SK-N-DZ (cell line): ENCODE results near the gene DAGLA.

Source experiments
- DNase-seq: peaks from one replicate; pipeline ENCODE4 v3.0.0-alpha.2; 2015; ENCODE audit warnings: low spot score

DAGLA gene

GRCh38 chr11:61778357-61778886, 98.2 kb downstream of the DAGLA start:
- DNase-seq, result no peak

- no peak for DNase-seq
Observed at GRCh38 chr11:61778920-61779650, 98.9 kb downstream of the DAGLA start.

GRCh38 chr11:61779666-61780525, 99.7 kb downstream of the DAGLA start:
- no peak for DNase-seq

GRCh38 chr11:61780581-61781162, 100.5 kb downstream of the DAGLA start:
- DNase-seq, result no peak

GRCh38 chr11:61781585-61781984, 101.4 kb downstream of the DAGLA start:
- DNase-seq, result no peak

GRCh38 chr11:61782299-61782698, 102.1 kb downstream of the DAGLA start:
- no peak for DNase-seq

GRCh38 chr11:61782841-61783240, 102.7 kb downstream of the DAGLA start:
- no peak for DNase-seq

- no peak for DNase-seq
Observed at GRCh38 chr11:61783717-61784505, 103.7 kb downstream of the DAGLA start.

- DNase-seq, result no peak
Observed at GRCh38 chr11:61784506-61784805, 104.3 kb downstream of the DAGLA start.

- no peak for DNase-seq
Observed at GRCh38 chr11:61785837-61786402, 105.7 kb downstream of the DAGLA start.

- peak; percentile 70 for DNase-seq
Observed at GRCh38 chr11:61787928-61788491, 107.8 kb downstream of the DAGLA start.

GRCh38 chr11:61791737-61792309, 111.6 kb downstream of the DAGLA start:
- DNase-seq, result peak; percentile 83

GRCh38 chr11:61792310-61793082, 112.3 kb downstream of the DAGLA start, which contains the start of the genes FEN1 and TMEM258:
TSS of gene FEN1 (plus strand) at chr11:61792911. CDS start at chr11:61795362, 2,451 bp downstream.
TSS of gene TMEM258 (minus strand) at chr11:61792599. CDS start at chr11:61792558, 41 bp downstream.
- DNase-seq, result peak; percentile 95

GRCh38 chr11:61793083-61793828, 113.1 kb downstream of the DAGLA start:
- DNase-seq, result no peak

GRCh38 chr11:61793829-61794204, 113.6 kb downstream of the DAGLA start:
- DNase-seq, result no peak

GRCh38 chr11:61794579-61794978, 114.4 kb downstream of the DAGLA start:
- DNase-seq, result no peak

GRCh38 chr11:61795459-61795858, 115.3 kb downstream of the DAGLA start:
- DNase-seq, result no peak

- no peak for DNase-seq
Observed at GRCh38 chr11:61795876-61796526, 115.8 kb downstream of the DAGLA start.
